GM12878 (cell line): ENCODE results near the gene SPAM1.

Source experiments
- ATF3 ChIP-seq: IDR thresholded peaks from 2 replicates; pipeline ENCODE4 v1.6.1; 2011; ENCODE audit warnings: low read depth, mild to moderate bottlenecking, low read length, moderate library complexity, borderline replicate concordance; ENCODE audit errors: extremely low read depth
- CTCF ChIP-seq, 3 experiments: IDR thresholded peaks in 2 of 3; conservative IDR thresholded peaks in 1 of 3; 2 replicates each; pipeline ENCODE4 v1.5.1; 2011; ENCODE audit warnings: low read depth in 3 of 3, low read length in 3 of 3, mild to moderate bottlenecking in 3 of 3, control low read depth in 2 of 3, moderate library complexity in 2 of 3, inconsistent platforms in 1 of 3, mixed read lengths in 1 of 3; ENCODE audit not compliant: control insufficient read depth in 2 of 3, insufficient read depth in 1 of 3; ENCODE audit errors: extremely low read depth in 1 of 3
- EGR1 ChIP-seq, 2 experiments: IDR thresholded peaks; 1 replicate in 1 of 2; 2 replicates in 1 of 2; pipeline ENCODE4 v1.6.1; 2011 to 2012; ENCODE audit warnings: low read depth in 2 of 2, low read length in 2 of 2, borderline replicate concordance in 1 of 2, mild to moderate bottlenecking in 1 of 2, moderate library complexity in 1 of 2
- EZH2 ChIP-seq: IDR thresholded peaks from 2 replicates; pipeline ENCODE4 v1.6.1; 2012; ENCODE audit warnings: low read depth, mild to moderate bottlenecking, control low read depth, inconsistent platforms, low read length, borderline replicate concordance; ENCODE audit not compliant: control insufficient read depth
- MXI1 ChIP-seq: fragments of 150-350 bp; IDR thresholded peaks from 2 replicates; pipeline ENCODE4 v1.6.1; 2011; ENCODE audit warnings: low read depth, mild to moderate bottlenecking, inconsistent platforms, low read length, improper control_type of control experiment
- REST ChIP-seq: IDR thresholded peaks from 2 replicates; pipeline ENCODE4 v1.6.1; 2012; ENCODE audit warnings: mild to moderate bottlenecking, low read depth, low read length

GRCh38 chr7:123883154-123883553 is 41.9 kb upstream of the SPAM1 start:
- no peak for TF ChIP-seq REST
- TF ChIP-seq MXI1: no peak
- TF ChIP-seq EGR1 (IDR thresholded peaks at IDR 0.05; ENCODE audit: borderline replicate concordance in 1 of 2, low read depth in 2 of 2, low read length in 2 of 2): no peak
- TF ChIP-seq ATF3: no peak
- no peak for TF ChIP-seq CTCF (IDR thresholded peaks at IDR 0.05 in 2 of 3, conservative IDR thresholded peaks at IDR 0.05 in 1 of 3; ENCODE audit: control insufficient read depth in 2 of 3, extremely low read depth in 1 of 3, insufficient read depth in 1 of 3, low read depth in 3 of 3, low read length in 3 of 3)
- no peak for TF ChIP-seq EZH2
